GM18502 (cell line): ENCODE measurements around the gene HOXC6.

Experiments
- ATAC-seq: cut with Tn5 transposase; IDR thresholded peaks from one replicate; pipeline ENCODE4 v1.9.1; 2021; ENCODE audit warnings: mild to moderate bottlenecking; ENCODE audit not compliant: unreplicated experiment, poor library complexity

Gene HOXC6

DNA sequence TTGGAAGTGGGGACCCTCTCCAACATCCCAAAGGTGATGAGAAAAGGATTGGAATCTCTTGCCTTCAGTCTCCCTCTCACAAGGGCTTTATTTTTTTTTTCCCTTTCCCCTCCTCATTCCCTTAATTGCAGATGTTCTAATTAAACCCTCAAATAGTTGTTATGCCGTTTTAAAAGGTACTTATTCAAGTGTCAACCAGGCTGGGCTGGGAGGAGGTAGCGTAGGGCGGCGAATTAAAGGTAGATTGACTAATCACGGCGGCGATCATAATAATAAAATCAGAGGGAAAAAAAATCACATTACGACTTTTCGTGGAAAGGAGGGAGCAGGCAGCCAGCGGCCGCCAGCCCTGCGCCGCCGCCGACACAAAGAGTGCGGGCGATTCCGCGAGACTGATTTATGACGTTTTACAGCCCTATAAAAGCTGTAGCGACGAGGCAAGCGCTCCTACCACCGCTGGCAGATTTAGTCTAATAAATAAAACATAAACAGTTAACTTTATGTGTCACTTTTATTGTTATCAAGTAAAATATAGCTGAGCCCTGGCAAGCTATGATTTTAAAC is 23.7 kb downstream of the HOXC6 start:
- ATAC-seq: no peak

DNA sequence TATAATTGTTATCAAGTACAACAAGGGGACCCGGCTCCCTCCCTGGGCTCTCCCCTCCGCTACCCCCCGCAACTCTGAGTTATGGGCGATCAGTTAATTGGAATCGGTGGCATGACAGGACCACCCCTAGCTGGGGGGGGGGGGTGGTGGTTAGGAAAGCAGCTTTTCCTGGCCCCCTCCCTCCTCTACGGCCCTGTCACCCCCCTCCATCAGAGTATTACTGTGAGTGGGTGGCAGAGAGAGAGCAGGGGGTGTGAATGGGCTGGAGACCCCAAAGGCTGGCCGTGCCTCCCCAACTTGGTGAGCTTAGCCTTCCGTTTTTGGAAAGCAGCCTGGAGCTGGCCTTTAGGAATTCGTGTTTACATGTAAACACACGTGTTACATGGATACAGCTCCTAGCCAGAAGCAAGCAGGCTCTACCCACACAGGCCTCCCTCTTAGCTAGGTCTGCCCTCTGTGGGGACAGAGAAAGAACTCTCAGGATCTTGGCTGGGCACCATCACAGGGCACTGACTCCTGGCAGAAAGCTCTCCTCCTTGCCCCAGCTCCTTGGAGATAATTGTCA is 24.3 kb downstream of the HOXC6 start:
- peak; percentile 10 for ATAC-seq

DNA sequence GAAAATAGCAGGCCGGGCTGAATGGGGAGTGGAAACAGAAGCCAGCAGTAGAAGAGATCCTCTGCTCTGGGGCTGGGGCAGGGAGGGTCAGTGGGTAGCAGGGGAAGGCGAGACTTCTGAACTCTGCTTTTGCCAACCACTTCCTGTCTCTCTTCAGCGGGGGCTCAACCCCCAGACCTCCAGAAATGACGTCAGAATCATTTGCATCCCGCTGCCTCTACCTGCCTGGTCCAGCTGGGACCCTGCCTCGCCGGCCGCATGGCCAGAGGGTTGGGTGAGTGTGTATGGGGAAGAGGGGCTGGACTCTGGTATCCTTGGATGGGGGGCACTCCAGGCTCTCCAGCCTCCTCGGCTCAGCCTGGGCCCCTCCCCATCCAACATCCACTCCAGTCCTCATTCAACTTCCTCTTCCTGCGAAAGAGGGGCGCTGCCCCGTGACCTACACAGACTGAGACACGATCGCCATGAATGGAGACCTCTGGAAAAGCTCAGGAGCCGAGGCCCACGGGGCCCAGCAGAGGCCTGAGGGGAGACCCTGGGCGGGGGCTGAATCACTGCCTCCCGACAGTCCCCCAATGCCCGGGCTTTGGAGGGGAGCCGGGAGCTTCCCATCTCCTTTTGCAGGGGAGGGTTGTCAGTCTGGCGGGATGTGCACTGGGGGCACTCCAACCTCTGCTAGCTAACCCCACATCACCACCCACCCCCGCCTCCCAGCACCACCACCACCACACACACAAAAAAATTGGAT is 24.9 kb downstream of the HOXC6 start:
- ATAC-seq: peak; percentile 75

DNA sequence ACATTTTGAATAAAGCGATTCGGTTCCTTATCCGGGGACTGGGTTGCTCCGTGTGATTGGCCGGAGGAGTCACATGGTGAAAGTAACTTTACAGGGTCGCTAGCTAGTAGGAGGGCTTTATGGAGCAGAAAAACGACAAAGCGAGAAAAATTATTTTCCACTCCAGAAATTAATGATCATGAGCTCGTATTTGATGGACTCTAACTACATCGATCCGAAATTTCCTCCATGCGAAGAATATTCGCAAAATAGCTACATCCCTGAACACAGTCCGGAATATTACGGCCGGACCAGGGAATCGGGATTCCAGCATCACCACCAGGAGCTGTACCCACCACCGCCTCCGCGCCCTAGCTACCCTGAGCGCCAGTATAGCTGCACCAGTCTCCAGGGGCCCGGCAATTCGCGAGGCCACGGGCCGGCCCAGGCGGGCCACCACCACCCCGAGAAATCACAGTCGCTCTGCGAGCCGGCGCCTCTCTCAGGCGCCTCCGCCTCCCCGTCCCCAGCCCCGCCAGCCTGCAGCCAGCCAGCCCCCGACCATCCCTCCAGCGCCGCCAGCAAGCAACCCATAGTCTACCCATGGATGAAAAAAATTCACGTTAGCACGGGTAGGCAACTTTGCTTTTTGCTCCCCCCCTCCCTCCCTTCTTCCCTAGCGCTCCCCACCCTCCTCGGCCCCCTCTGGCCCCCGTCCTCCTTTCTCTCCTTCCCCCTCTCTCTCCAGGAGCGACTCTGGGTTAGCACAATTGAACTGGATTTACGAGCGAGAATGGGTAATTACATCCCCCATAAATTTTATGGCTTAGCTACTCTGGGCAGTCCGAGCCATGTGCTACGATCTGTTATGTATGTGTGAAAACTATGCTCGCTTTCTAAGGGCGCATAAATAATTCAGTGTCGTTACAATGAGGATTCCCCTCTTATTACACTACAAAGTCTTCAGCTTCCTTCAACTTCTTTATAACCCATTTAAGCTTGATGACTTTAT is 25.8 kb downstream of the HOXC6 start, which contains the start of gene HOXC4:
TSS of gene HOXC4 (plus strand) at position 85 of the 991 bp plus-strand sequence. CDS start at position 173, 88 bp downstream.
- ATAC-seq: peak; percentile 58

DNA sequence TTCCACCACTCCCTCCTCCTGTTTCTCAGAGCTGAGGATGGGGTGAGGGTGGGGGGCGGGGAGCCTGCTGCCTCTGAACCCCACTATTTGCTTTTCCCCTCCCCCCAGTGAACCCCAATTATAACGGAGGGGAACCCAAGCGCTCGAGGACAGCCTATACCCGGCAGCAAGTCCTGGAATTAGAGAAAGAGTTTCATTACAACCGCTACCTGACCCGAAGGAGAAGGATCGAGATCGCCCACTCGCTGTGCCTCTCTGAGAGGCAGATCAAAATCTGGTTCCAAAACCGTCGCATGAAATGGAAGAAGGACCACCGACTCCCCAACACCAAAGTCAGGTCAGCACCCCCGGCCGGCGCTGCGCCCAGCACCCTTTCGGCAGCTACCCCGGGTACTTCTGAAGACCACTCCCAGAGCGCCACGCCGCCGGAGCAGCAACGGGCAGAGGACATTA is 26.5 kb downstream of the HOXC6 start:
- ATAC-seq: no peak

DNA sequence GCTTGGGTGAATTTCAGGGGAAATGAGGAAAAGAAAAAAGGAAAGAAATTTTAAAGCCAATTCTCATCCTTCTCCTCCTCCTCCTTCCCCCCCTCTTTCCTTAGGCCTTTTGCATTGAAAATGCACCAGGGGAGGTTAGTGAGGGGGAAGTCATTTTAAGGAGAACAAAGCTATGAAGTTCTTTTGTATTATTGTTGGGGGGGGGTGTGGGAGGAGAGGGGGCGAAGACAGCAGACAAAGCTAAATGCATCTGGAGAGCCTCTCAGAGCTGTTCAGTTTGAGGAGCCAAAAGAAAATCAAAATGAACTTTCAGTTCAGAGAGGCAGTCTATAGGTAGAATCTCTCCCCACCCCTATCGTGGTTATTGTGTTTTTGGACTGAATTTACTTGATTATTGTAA is 27.3 kb downstream of the HOXC6 start:
- no peak for ATAC-seq

DNA sequence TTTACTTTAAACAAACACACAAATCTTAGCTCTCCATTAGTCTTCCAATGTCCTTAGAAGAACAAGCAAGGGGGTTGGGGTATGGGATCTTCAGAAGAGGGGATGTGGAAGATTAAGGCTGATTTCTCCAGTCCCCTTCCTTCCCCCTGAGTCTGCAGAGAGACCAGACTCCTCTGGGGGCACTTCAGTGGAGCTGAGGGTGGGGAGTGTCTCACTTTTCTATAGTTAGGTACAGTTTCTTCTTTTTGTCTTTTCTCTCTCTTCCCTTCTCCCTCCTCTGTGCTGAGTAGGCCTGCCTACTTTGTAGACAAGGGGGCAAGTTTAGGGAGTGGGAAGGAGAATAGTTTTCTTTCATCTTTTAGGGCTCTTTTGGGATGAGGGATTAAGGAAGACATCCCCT is 27.9 kb downstream of the HOXC6 start:
- no peak for ATAC-seq

DNA sequence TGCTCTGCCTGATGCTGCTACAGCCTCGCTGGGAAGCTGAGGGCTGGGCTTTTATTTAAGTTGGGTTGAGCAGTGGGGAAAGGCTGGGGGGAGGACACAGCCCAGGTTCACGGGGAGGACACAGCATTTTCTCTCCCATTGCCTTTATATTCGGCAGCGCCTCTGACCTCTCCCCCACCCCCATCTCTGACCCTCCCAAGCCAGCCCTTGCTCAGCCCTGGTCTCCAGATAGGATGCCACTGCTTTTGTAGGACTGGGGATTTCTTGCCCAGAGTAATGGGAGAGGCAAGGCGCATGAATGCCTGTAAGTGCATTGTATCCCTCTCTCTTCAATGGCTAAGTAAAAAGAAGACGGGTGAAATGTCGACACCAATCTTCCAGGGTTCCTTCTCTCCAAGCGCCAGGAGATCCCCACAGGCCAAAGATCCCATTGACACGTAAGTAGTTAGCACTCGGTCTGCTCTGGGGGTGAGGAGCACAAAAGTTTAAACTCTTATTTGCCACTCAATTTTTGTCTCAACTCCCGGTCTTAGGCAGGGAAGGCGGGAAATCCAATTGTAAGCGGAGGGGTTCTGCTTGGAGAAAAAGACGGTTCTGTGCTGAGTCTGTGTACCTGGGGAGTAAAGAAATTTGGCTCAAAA is 30.0 kb downstream of the HOXC6 start:
- ATAC-seq: no peak

DNA sequence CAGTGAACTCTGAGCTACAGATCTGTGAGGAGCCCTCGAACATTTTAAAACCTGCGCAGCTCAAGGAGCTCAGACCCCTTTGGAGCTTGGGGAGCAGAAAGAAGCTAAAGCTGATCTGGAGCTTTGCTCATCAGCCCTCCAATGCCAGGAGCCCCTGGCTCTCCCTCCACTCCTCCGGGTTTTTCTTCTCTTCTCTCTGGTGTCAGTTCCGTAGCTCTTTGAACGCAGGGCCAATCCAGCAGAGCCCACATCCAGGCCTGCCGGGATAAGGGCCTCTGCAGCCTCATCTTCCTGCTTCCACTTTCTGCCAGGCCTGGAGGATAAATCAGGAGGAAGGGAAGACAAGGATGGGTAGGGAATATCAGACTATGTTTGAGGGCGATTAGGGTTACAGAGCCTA is 31.4 kb downstream of the HOXC6 start:
- no peak for ATAC-seq

DNA sequence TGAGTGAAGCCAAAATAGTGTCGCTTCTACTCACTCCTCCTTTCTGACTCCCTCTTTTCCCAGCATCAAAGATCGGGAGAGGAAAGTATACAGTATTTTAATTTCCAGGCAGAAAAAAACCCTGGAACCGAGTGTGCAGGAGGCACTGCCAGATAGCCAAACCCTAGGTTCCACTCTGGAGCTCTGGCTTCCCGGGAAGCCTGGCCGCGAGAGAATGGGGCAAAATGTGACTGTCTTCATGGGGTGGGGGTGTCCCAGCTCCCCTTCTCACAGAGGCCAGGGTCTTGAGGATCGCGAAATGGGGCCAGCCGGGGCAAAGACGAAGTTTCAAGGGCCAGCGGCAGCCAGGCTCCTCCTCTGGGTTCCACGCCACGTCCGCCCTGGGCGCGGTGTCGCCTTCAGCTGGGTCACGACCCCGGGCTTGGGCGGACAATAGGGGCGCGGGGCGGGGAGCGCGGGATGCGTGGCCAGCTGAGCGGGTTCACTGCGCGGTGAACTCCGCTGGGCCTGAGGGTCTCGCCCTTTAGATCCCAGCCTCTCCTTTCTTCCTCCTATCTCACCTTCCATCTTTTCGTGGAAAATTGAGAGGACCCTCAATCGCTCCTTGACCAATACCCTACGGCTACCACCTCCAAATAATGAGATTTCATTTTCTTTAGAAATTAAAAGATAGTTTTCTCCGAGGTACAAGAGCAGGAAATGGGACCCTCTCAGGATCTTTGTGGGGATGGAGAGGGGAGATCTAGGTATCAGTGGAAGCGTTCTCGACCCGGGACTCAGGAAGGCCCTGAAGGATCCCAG is 32.1 kb downstream of the HOXC6 start:
- no peak for ATAC-seq

DNA sequence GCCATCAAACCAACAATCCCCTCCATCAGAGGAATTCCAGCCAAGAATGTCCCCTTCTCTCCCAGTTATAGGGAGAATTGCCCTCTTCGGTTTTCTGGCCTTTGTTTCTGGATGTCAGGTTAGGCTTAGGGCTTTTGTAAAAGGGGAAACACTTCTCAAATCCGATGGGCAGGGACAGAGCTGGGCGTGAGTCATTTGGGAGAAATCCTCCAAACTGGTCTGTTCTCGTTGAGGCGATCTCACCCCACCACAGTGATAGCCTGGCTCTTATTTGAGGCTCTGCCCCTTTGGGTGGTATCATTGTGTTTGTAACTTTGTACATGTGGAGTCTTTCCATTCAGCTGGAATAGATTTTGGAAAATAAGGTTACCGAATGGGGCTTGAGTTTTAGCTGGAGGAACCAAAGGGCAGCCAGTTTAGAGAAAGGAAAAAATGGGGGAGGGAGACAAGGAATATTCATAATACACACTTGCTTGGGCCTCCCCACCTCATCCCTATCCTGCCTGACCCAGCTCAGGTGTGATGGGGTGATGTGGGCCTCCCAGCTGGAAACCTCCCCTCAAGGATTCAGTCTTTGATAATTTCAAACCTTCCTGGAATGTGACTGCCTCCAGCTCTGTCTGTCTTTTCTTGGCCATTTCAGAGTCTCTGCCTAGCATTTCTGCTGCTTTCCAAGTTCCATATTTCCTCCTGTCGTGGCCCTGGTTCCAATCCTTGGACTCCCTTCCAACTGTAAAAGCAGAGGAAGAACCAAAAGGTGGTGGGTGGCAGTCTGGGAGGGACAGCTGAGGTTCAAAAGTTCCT is 32.9 kb downstream of the HOXC6 start:
- ATAC-seq: no peak

DNA sequence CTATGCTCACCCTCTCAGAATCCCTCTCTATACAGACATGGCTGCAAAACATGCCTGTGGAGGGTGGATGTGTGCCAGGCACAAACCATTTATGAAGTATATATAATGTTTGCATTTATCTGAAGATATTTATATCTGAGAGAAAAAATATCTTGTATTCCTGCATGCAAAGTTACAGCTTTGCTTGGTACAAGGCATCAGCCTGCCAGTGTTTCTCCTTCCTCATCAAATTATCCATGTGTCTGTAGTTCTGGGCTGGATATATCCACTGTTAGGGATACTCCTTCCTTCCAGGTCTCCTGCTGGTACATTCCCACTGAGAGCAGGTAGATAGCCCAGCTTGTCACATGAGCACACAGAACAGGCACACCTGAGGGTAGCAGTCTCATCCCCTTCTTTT is 37.4 kb downstream of the HOXC6 start:
- no peak for ATAC-seq

DNA sequence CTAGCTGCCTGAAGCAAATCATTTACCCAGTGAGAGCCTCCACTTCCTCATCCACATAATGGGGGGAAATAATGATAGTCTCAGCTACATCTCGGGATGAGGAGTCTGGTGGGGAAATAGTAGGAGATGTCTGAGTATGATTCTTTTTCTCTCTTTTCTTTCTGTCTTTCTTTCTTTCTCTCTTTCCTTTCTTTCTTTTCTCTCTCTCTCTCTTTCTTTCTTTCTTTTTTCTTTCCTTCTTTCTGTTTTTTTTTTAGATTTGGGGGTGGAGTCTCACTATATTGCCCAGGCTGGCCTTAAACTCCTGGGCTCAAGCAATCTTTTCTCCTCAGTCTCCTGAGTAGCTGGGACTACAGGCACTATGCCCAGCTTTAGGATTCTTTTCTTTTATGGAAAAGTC is 38.2 kb downstream of the HOXC6 start:
- no peak for ATAC-seq

DNA sequence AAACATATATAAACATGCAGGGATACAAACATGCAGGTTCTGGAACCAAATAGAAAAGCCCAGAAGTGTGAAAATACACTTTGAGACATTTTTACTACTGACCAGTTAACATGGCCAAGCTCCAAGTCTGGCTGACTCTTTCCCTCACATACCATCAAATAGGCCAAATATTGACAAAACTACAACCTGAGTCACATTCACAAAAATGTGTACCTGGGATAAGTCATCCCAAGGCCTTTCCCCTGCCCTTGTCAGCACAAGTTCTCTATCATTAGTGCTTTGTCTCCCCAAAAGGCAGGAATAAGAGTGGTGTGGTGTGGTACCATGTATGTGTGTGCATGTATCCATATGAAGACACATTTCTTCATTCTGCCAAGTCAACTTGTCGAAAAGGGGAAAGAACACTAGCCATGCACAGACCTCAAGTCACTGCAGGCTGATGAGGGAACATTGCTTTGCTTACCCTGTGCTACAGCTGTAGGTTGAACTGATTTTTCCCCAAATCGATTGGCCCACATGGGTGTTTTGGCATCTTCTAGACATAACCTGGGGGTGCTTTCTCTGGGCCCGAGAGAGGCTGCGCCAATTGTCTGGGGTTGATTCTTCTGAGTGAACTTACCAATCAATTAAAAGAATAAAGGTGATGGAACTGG is 40.3 kb downstream of the HOXC6 start:
- no peak for ATAC-seq

DNA sequence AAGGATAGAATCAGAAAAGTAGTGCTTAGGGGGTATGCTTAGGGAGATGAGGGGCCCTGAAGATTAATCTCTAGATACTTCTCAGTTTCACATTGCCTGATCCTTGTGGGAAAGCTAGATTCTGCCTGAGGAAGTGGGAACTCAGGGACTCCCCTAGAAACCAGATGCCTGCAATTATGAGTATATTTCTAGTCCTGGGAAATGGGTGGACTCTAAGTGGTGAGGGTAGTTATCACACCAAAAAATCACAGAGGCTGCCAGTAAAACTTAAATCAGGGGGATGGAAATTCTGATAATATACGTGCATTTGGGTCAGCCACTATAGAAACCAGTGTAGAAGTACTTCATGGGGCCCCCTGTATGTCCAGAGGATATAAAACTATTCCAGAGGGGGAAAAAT is 43.7 kb downstream of the HOXC6 start:
- ATAC-seq: no peak

DNA sequence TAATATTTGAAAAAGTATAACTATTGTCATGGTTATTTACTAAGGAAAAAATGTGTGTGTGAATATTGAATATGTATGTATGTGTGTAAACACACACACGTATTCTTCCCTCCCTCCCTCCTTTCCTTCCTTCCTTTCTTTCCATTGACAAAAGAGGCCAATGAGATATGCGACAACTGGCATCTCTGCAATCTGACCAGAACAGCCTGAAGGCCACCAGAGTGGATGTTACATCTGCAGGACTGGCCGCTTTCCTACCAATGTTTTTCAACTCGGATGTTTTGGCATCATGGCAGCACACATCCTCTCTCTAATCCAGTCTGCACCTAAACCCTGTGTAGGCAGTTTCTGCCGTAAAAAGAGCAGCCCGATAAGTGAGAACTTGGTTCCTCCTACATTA is 46.1 kb downstream of the HOXC6 start:
- no peak for ATAC-seq

DNA sequence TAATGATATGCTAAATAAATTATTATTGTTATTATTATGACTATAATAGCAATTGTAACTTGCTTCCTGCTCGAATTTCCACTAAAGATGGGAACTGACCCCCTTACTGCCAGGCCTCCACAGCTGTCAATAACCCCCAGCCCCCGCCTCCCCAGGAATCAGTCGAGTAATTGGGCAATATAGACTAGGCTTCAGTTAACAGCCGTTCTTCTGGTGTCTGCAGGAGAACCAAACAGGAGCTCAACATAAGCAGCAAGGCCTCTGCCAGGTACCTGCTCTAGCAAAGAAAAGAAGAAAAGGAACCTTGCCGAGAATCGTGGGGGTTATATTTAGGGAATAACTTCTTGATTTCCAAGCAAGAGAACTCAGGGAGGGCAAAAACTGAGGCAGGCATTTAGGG is 47.2 kb downstream of the HOXC6 start:
- no peak for ATAC-seq

DNA sequence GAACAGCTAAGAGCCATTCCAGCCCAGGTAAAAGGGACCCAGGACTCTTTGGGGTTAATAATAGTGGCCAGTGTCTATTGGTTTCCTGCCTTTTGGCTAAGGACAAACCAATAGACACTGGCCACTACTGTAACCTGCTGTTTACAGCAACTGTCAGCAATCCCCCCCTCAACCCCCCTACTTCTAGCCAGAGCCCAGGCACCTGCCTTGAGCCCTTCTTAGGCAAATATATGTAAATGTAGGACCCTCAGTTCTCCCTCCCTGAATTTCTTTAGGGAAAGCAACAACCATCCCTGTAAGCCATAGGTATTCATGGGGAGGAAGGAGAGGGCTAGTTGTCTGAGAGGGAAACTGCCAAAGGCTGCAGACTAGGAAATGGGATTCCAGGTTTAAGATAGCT is 47.7 kb downstream of the HOXC6 start:
- ATAC-seq: no peak
